OCI-LY1 (cell line): ENCODE results near the gene OR2M5.

Experiments used
- H2AFZ ChIP-seq: fragments of 200-600 bp; sonication (generic), shearing (Covaris generic); 2 replicates; pipeline ENCODE4 v1.6.0; 2014; ENCODE audit warnings: antibody characterized with exemption, mild to moderate bottlenecking, low read length
- H3F3A ChIP-seq: fragments of 200-600 bp; sonication (generic), shearing (Covaris generic); 2 replicates; pipeline ENCODE4 v1.6.0; 2014; ENCODE audit warnings: mild to moderate bottlenecking, antibody characterized with exemption, low read length, moderate library complexity; ENCODE audit not compliant: insufficient read depth
- H3K27ac ChIP-seq: fragments of 200-600 bp; sonication (generic); 2 replicates; pipeline ENCODE4 v1.5.1; 2014; ENCODE audit warnings: low read length, mixed run types, mild to moderate bottlenecking, low read depth; ENCODE audit not compliant: poor library complexity, severe bottlenecking
- H3K27me3 ChIP-seq: fragments of 200-600 bp; sonication (generic); 2 replicates; pipeline ENCODE4 v1.6.0; 2014; ENCODE audit warnings: antibody characterized with exemption, mild to moderate bottlenecking, low read length, moderate library complexity; ENCODE audit not compliant: insufficient read depth
- H3K36me3 ChIP-seq: fragments of 200-600 bp; sonication (generic); 2 replicates; pipeline ENCODE4 v1.6.1; 2014; ENCODE audit warnings: mild to moderate bottlenecking, antibody characterized with exemption, low read length, moderate library complexity, mixed read lengths; ENCODE audit not compliant: insufficient read depth
- H3K4me1 ChIP-seq: fragments of 200-600 bp; sonication (generic); 2 replicates; pipeline ENCODE4 v1.5.1; 2014; ENCODE audit warnings: mild to moderate bottlenecking, low read length, moderate library complexity; ENCODE audit not compliant: insufficient read depth, severe bottlenecking
- H3K4me2 ChIP-seq: fragments of 200-600 bp; sonication (generic), shearing (Covaris generic); 2 replicates; pipeline ENCODE4 v1.6.1; 2014; ENCODE audit warnings: low read length
- H3K4me3 ChIP-seq: fragments of 200-600 bp; sonication (generic); 2 replicates; pipeline ENCODE4 v1.5.1; 2014; ENCODE audit warnings: low read length, low read depth, mild to moderate bottlenecking, mixed read lengths; ENCODE audit not compliant: poor library complexity, severe bottlenecking
- H3K79me2 ChIP-seq: fragments of 200-600 bp; shearing (Covaris generic); 2 replicates; pipeline ENCODE4 v1.6.1; 2016; ENCODE audit warnings: mixed run types, low read length, mixed read lengths; ENCODE audit not compliant: insufficient read depth
- H3K9ac ChIP-seq: fragments of 200-600 bp; sonication (generic), shearing (Covaris generic); 2 replicates; pipeline ENCODE4 v1.6.1; 2014; ENCODE audit warnings: mild to moderate bottlenecking, low read length, mixed read lengths
- H3K9me2 ChIP-seq: fragments of 200-600 bp; sonication (generic), shearing (Covaris generic); 2 replicates; pipeline ENCODE4 v1.6.1; 2014; ENCODE audit warnings: low read depth, mild to moderate bottlenecking, low read length, mixed read lengths
- H3K9me3 ChIP-seq: fragments of 200-600 bp; shearing (Covaris generic); 2 replicates; pipeline ENCODE4 v1.6.1; 2014; ENCODE audit warnings: low read length, mixed read lengths
- H4K20me1 ChIP-seq: fragments of 200-600 bp; sonication (generic), shearing (Covaris generic); 2 replicates; pipeline ENCODE4 v1.6.0; 2016; ENCODE audit warnings: mild to moderate bottlenecking, low read length; ENCODE audit not compliant: insufficient read depth
- EZH2 ChIP-seq: fragments of 200-600 bp; sonication (generic), shearing (Covaris generic); IDR thresholded peaks from 2 replicates; pipeline ENCODE4 v1.8.0; 2017; ENCODE audit warnings: borderline replicate concordance, mixed run types, mild to moderate bottlenecking, antibody characterized with exemption, low read length, moderate library complexity, mixed read lengths
- TF ChIP-seq, protein P1 (sequence below): fragments of 200-600 bp; sonication (generic), shearing (Covaris generic); IDR thresholded peaks from 2 replicates; pipeline ENCODE4 v1.5.1; 2017; ENCODE audit warnings: mild to moderate bottlenecking, antibody characterized with exemption, low read length, moderate library complexity, mixed read lengths

The OR2M5 gene

DNA sequence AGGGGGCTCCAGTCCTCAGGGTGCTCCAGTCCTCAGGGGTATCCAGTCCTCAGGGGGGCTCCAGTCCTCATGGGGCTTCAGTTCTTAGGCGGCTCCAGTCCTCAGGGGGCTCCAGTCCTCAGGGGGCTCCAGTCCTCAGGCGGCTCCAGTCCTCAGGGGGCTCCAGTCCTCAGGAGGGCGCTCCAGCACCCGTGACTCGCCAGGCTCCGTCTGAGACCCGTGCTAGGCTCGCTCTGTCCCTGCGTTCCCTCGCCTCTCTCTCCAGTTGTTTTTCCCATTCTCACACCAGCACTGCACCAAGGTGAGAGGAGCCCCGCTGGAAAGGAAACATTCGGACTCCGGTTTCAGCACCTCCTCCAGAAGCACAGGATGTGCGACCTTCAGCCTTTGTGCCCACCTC lies 20.2 kb downstream of the OR2M5 start:
- Histone ChIP-seq H2AFZ (no peak overlapping the region), H4K20me1 (no peaks in the 10 kb centered on the region), H3K4me2 (no peak overlapping the region)

DNA sequence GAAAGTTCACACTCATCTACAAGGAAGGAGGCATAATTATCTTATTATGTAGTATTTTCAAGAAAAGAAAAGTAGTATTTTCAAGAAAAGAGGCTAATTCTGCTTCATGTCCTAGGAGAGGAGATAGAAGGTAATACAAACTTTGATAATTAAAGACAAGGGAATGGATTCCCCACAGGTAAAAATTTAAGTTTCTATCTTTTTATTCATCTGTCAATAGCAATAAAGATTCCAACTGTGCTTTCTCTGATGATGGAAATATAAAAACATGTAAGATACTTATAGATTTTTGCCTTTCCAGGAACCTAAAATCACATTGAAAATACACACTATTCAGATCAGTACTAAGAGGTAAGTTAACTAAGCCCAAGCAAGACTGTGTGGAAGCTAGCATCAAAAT lies 29.6 kb downstream of the OR2M5 start, which contains the start of gene OR2M2:
TSS of gene OR2M2 (plus strand) at position 301 of the 400 bp plus-strand sequence. CDS start 5,165 bp downstream, outside the sequence.
- Histone ChIP-seq H3K9me3 (no peaks in the 10 kb centered on the region), H3K27ac (no peak within 1 kb of the TSS), H3K4me2 (no peak within 1 kb of the TSS), H3K4me3 (no peak within 1 kb of the TSS), H3K27me3 (no peaks in the 10 kb centered on the region), H3F3A (no peaks in the 10 kb centered on the region), H3K4me1 (no peaks in the 10 kb centered on the region), H3K79me2 (no peaks in the 10 kb centered on the region), H3K9ac (no peak within 1 kb of the TSS), H3K9me2 (no peaks in the 10 kb centered on the region), H3K36me3 (no peaks in the 10 kb centered on the region), H2AFZ (no peak within 1 kb of the TSS), H4K20me1 (no peaks in the 10 kb centered on the region)
- TF ChIP-seq, protein P1, sequence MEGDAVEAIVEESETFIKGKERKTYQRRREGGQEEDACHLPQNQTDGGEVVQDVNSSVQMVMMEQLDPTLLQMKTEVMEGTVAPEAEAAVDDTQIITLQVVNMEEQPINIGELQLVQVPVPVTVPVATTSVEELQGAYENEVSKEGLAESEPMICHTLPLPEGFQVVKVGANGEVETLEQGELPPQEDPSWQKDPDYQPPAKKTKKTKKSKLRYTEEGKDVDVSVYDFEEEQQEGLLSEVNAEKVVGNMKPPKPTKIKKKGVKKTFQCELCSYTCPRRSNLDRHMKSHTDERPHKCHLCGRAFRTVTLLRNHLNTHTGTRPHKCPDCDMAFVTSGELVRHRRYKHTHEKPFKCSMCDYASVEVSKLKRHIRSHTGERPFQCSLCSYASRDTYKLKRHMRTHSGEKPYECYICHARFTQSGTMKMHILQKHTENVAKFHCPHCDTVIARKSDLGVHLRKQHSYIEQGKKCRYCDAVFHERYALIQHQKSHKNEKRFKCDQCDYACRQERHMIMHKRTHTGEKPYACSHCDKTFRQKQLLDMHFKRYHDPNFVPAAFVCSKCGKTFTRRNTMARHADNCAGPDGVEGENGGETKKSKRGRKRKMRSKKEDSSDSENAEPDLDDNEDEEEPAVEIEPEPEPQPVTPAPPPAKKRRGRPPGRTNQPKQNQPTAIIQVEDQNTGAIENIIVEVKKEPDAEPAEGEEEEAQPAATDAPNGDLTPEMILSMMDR: no peak
- no peak for TF ChIP-seq EZH2

More for the DNA sequence above, 20.2 kb downstream of the OR2M5 start:
- Histone ChIP-seq H3K4me3 (no peak overlapping the region), H3K27me3 (no peaks in the 10 kb centered on the region), H3K36me3 (no peaks in the 10 kb centered on the region), H3K9me2 (no peaks in the 10 kb centered on the region), H3K79me2 (no peaks in the 10 kb centered on the region), H3K9me3 (no peaks in the 10 kb centered on the region), H3F3A (no peaks in the 10 kb centered on the region), H3K4me1 (no peaks in the 10 kb centered on the region), H3K9ac (no peak overlapping the region), H3K27ac (no peak overlapping the region)
- no peak for TF ChIP-seq EZH2
- TF ChIP-seq, protein P1: no peak

DNA sequence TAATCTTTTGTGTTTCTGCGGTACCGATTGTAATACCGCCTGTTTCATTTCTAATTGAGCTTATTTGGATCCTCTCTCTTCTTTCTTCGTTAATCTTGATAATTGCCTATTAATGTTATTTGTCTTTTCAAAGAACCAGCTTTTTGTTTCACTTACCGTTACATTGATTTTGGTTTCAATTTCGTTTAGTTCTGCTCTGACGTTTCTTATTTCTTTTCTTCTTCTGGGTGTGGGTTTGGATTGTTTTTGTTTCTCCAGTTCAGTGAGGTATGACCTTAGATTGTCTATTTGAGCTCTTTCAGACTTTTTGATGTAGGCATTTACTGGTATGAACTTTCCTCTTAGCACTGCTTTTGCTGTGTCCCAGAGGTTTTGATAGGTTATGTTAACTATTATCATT lies 39.0 kb downstream of the OR2M5 start:
- TF ChIP-seq EZH2: no peak
- TF ChIP-seq, protein P1: no peak
- no peaks in the 10 kb centered on the region for H3K9me2 ChIP-seq
- H4K20me1 ChIP-seq: no peaks in the 10 kb centered on the region
- H2AFZ ChIP-seq: no peak overlapping the region
- no peak overlapping the region for H3K4me3 ChIP-seq
- no peaks in the 10 kb centered on the region for H3K36me3 ChIP-seq
- no peak overlapping the region for H3K9ac ChIP-seq
- no peaks in the 10 kb centered on the region for H3F3A ChIP-seq
- no peaks in the 10 kb centered on the region for H3K9me3 ChIP-seq
- H3K27ac ChIP-seq: no peak overlapping the region
- no peaks in the 10 kb centered on the region for H3K4me1 ChIP-seq
- H3K79me2 ChIP-seq: no peaks in the 10 kb centered on the region
- no peak overlapping the region for H3K4me2 ChIP-seq
- H3K27me3 ChIP-seq: no peaks in the 10 kb centered on the region
